HG03045 (cell line): ENCODE data around the gene RANBP17.

Experiments used
- ATAC-seq: cut with Tn5 transposase; IDR thresholded peaks from one replicate; pipeline ENCODE4 v1.9.1; 2021; ENCODE audit warnings: mild to moderate bottlenecking, moderate library complexity; ENCODE audit not compliant: unreplicated experiment

RANBP17 gene

GRCh38 chr5:171344936-171345608 is 483.3 kb downstream of the RANBP17 start:
- ATAC-seq = no peak
